H1 (cell line): Measurements from ENCODE around the gene WBP1. TPM values are rescaled to one million over a fixed set of nuclear protein-coding genes. Genes with fewer than 3 reads are reported as not detected.

Experiments used
- JUND ChIP-seq: IDR thresholded peaks from 2 replicates; pipeline ENCODE4 v1.6.1; 2011; ENCODE audit warnings: mild to moderate bottlenecking, improper control_type of control experiment, low read length
- NRF1 ChIP-seq: IDR thresholded peaks from 2 replicates; pipeline ENCODE4 v1.6.1; 2011; ENCODE audit warnings: mild to moderate bottlenecking, low read depth, low read length, improper control_type of control experiment
- RBBP5 ChIP-seq: IDR thresholded peaks from 2 replicates; pipeline ENCODE4 v1.7.1; 2012; ENCODE audit warnings: low read depth, mild to moderate bottlenecking, inconsistent platforms, low read length, moderate library complexity, borderline replicate concordance
- RNF2 ChIP-seq: fragments of 200-900, 300-1000 bp; sonication (generic); IDR thresholded peaks from 2 replicates; pipeline ENCODE4 v1.7.1; 2016; ENCODE audit warnings: borderline replicate concordance, low read depth, mild to moderate bottlenecking, antibody characterized with exemption, low read length; ENCODE audit not compliant: poor library complexity, severe bottlenecking; ENCODE audit errors: missing control alignments
- SIRT6 ChIP-seq: IDR thresholded peaks from one replicate; pipeline ENCODE4 v1.7.1; 2012; ENCODE audit warnings: low read length, inconsistent platforms
- SP4 ChIP-seq: IDR thresholded peaks from 2 replicates; pipeline ENCODE4 v1.6.1; 2012; ENCODE audit warnings: low read length, inconsistent platforms
- TAF7 ChIP-seq: optimal IDR thresholded peaks from 2 replicates; pipeline ENCODE3; 2011; ENCODE audit warnings: low read depth, mild to moderate bottlenecking, inconsistent platforms, low read length, moderate library complexity, borderline replicate concordance
- polyA plus RNA-seq, 7 experiments: library from polyadenylated mRNA; depleted of rRNA in 3 of 7; stranded (reverse) in 5 of 7; unstranded in 2 of 7; fragments of >200 nt in 5 of 7; fragments of 200-250 nt in 2 of 7; gene quantifications; 1 replicate in 5 of 7; 2 replicates in 1 of 7; 4 replicates in 1 of 7; pipeline versions ENCODE4 v1.2.1 to v1.2.3, GENCODE V29; 2011 to 2013; ENCODE audit warnings: missing spikeins in 2 of 7, mixed read lengths in 2 of 7
- total RNA-seq: library from RNA; stranded (reverse); fragmentation: NEBNext Ultra II Directional; extraction: Animal tissue kit (Norgen Biotek cat#: 25700); gene quantifications from 2 replicates; pipeline ENCODE4 v1.2.1, GENCODE V29; 2021
- TF ChIP-seq, protein P1 (sequence below): fragments of 300-600 bp; sonication (generic); IDR thresholded peaks from 2 replicates; pipeline ENCODE4 v1.7.1; 2012; ENCODE audit warnings: low read length, moderate library complexity, mild to moderate bottlenecking, inconsistent platforms; ENCODE audit not compliant: insufficient replicate concordance
- TF ChIP-seq, protein P2 (sequence below): IDR thresholded peaks from 2 replicates; pipeline ENCODE4 v1.6.1; 2011; ENCODE audit warnings: low read depth, mild to moderate bottlenecking, low read length; ENCODE audit not compliant: insufficient read depth

WBP1 gene
- total and polyA plus RNA-seq, 2 of the 8 experiments (the other 6 are each of a cell fraction or from before 2014, with no cell fraction given) = 57.2 to 190 TPM

DNA sequence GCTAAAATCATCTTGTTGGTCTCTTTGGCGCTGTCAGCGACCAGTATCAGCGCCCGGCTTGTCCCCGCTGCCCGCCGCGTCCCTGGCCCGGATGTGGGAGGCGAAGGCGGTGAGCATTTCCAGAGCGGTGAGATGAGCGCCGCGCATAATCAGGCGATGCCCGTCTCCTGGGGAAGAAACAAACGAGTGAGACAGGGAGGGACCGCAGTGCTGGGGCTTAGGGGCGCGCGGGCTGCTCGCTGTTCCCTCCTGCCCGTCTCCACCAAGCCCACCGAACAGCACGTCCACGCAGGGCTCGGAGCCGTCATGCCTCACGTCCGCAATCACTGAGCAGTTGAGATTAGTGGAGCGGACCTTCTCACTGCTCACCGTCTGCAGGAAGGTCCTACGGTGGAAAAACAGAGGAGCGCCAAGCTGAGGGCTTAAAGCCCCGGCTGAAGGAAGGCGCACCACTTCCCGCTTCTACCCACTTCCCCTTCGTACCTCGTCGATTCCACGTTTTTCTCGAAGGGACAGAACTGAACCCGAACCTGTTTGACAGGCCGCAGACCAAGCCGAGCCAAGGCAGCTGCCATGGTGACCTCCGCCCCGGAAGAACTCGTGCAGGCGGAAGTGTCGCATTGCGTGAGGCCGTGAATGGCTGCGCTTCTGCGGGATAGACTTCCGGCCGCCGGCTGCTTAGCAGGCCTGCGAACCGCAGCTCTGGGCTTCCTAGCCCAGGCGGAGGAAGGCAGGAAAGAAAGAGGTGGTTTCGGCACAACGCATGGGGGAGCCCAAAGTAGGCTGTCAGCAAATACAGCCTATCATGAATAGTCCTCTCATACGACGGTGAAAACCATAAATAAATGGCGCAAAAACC is 14.1 kb downstream of the WBP1 start, which contains the start of gene MRPL53 (continued):
- TF ChIP-seq, protein P1, sequence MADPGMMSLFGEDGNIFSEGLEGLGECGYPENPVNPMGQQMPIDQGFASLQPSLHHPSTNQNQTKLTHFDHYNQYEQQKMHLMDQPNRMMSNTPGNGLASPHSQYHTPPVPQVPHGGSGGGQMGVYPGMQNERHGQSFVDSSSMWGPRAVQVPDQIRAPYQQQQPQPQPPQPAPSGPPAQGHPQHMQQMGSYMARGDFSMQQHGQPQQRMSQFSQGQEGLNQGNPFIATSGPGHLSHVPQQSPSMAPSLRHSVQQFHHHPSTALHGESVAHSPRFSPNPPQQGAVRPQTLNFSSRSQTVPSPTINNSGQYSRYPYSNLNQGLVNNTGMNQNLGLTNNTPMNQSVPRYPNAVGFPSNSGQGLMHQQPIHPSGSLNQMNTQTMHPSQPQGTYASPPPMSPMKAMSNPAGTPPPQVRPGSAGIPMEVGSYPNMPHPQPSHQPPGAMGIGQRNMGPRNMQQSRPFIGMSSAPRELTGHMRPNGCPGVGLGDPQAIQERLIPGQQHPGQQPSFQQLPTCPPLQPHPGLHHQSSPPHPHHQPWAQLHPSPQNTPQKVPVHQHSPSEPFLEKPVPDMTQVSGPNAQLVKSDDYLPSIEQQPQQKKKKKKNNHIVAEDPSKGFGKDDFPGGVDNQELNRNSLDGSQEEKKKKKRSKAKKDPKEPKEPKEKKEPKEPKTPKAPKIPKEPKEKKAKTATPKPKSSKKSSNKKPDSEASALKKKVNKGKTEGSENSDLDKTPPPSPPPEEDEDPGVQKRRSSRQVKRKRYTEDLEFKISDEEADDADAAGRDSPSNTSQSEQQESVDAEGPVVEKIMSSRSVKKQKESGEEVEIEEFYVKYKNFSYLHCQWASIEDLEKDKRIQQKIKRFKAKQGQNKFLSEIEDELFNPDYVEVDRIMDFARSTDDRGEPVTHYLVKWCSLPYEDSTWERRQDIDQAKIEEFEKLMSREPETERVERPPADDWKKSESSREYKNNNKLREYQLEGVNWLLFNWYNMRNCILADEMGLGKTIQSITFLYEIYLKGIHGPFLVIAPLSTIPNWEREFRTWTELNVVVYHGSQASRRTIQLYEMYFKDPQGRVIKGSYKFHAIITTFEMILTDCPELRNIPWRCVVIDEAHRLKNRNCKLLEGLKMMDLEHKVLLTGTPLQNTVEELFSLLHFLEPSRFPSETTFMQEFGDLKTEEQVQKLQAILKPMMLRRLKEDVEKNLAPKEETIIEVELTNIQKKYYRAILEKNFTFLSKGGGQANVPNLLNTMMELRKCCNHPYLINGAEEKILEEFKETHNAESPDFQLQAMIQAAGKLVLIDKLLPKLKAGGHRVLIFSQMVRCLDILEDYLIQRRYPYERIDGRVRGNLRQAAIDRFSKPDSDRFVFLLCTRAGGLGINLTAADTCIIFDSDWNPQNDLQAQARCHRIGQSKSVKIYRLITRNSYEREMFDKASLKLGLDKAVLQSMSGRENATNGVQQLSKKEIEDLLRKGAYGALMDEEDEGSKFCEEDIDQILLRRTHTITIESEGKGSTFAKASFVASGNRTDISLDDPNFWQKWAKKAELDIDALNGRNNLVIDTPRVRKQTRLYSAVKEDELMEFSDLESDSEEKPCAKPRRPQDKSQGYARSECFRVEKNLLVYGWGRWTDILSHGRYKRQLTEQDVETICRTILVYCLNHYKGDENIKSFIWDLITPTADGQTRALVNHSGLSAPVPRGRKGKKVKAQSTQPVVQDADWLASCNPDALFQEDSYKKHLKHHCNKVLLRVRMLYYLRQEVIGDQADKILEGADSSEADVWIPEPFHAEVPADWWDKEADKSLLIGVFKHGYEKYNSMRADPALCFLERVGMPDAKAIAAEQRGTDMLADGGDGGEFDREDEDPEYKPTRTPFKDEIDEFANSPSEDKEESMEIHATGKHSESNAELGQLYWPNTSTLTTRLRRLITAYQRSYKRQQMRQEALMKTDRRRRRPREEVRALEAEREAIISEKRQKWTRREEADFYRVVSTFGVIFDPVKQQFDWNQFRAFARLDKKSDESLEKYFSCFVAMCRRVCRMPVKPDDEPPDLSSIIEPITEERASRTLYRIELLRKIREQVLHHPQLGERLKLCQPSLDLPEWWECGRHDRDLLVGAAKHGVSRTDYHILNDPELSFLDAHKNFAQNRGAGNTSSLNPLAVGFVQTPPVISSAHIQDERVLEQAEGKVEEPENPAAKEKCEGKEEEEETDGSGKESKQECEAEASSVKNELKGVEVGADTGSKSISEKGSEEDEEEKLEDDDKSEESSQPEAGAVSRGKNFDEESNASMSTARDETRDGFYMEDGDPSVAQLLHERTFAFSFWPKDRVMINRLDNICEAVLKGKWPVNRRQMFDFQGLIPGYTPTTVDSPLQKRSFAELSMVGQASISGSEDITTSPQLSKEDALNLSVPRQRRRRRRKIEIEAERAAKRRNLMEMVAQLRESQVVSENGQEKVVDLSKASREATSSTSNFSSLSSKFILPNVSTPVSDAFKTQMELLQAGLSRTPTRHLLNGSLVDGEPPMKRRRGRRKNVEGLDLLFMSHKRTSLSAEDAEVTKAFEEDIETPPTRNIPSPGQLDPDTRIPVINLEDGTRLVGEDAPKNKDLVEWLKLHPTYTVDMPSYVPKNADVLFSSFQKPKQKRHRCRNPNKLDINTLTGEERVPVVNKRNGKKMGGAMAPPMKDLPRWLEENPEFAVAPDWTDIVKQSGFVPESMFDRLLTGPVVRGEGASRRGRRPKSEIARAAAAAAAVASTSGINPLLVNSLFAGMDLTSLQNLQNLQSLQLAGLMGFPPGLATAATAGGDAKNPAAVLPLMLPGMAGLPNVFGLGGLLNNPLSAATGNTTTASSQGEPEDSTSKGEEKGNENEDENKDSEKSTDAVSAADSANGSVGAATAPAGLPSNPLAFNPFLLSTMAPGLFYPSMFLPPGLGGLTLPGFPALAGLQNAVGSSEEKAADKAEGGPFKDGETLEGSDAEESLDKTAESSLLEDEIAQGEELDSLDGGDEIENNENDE = no peak
- TF ChIP-seq, protein P2, sequence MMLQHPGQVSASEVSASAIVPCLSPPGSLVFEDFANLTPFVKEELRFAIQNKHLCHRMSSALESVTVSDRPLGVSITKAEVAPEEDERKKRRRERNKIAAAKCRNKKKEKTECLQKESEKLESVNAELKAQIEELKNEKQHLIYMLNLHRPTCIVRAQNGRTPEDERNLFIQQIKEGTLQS = no peak
- TF ChIP-seq RNF2 = no peak
- no peak for TF ChIP-seq SIRT6
- TF ChIP-seq RBBP5 = peak; percentile 57; the same call in 1 of the 2 replicates
- TF ChIP-seq JUND = no peak
- TF ChIP-seq NRF1 = no peak
- no peak for TF ChIP-seq TAF7
- no peak for TF ChIP-seq SP4
